GM23338 (cell line): ENCODE measurements around the gene STK38L. TPM values are rescaled to one million over a fixed set of nuclear protein-coding genes. Genes with fewer than 3 reads are reported as not detected.

Experiments
- ATAC-seq: fragments of 200-7000 bp; cut with Tn5 transposase; 3 replicates; pipeline ENCODE4 v1.9.1; 2020
- DNase-seq: peaks from one replicate; pipeline ENCODE4 v3.0.0-alpha.2; 2015; ENCODE audit warnings: low spot score
- H2AFZ ChIP-seq: fragments of 200-600 bp; sonication (generic); 2 replicates; pipeline ENCODE4 v1.8.0; 2016; ENCODE audit warnings: antibody characterized with exemption, mild to moderate bottlenecking, moderate library complexity
- H3F3A ChIP-seq: fragments of 200-600 bp; sonication (generic); replicated peaks from 2 replicates; pipeline ENCODE4 v1.8.0; 2017; ENCODE audit warnings: antibody characterized with exemption, mixed run types, low read depth
- H3K27ac ChIP-seq: fragments of 200-600 bp; sonication (generic); 2 replicates; pipeline ENCODE4 v1.6.1; 2016; ENCODE audit warnings: low read depth
- H3K27me3 ChIP-seq: fragments of 200-600 bp; sonication (generic); 2 replicates; pipeline ENCODE4 v1.8.0; 2016; ENCODE audit warnings: mild to moderate bottlenecking, mixed run types, moderate library complexity; ENCODE audit not compliant: insufficient read depth
- H3K36me3 ChIP-seq: fragments of 200-600 bp; sonication (generic); 2 replicates; pipeline ENCODE4 v1.8.0; 2016; ENCODE audit warnings: mild to moderate bottlenecking; ENCODE audit not compliant: insufficient read depth
- H3K4me1 ChIP-seq: fragments of 200-600 bp; sonication (generic); 2 replicates; pipeline ENCODE4 v1.8.0; 2016; ENCODE audit warnings: mild to moderate bottlenecking, moderate library complexity; ENCODE audit not compliant: insufficient read depth
- H3K4me2 ChIP-seq: fragments of 200-600 bp; sonication (generic); 2 replicates; pipeline ENCODE4 v1.7.1; 2017; ENCODE audit warnings: mixed run types
- H3K4me3 ChIP-seq: fragments of 200-600 bp; sonication (generic); 2 replicates; pipeline ENCODE4 v1.6.1; 2016; ENCODE audit warnings: mixed run types
- H3K79me2 ChIP-seq: fragments of 200-600 bp; sonication (generic); replicated peaks from 2 replicates; pipeline ENCODE4 v1.8.0; 2017; ENCODE audit warnings: mild to moderate bottlenecking; ENCODE audit not compliant: insufficient read depth
- H3K9me2 ChIP-seq: fragments of 200-600 bp; sonication (generic); 2 replicates; pipeline ENCODE4 v1.8.0; 2017; ENCODE audit not compliant: insufficient read depth
- H4K20me1 ChIP-seq: fragments of 200-600 bp; sonication (generic); replicated peaks from 2 replicates; pipeline ENCODE4 v1.8.0; 2017; ENCODE audit warnings: mild to moderate bottlenecking; ENCODE audit not compliant: insufficient read depth
- H3K27ac Mint-ChIP-seq: 2 replicates; pipeline ENCODE4 v1.8.0; 2020; ENCODE audit warnings: inconsistent platforms, mild to moderate bottlenecking, moderate library complexity, mixed read lengths
- H3K27me3 Mint-ChIP-seq: 3 replicates; pipeline ENCODE4 v1.8.0; 2022; ENCODE audit warnings: low read depth, mild to moderate bottlenecking, moderate library complexity, mixed read lengths, inconsistent platforms; ENCODE audit not compliant: insufficient read depth, poor library complexity
- H3K36me3 Mint-ChIP-seq: 3 replicates; pipeline ENCODE4 v1.8.0; 2021; ENCODE audit warnings: low read depth, mild to moderate bottlenecking, inconsistent platforms, moderate library complexity, mixed read lengths
- H3K4me1 Mint-ChIP-seq: 3 replicates; pipeline ENCODE4 v1.8.0; 2020; ENCODE audit warnings: mild to moderate bottlenecking, inconsistent platforms, mixed read lengths
- H3K4me3 Mint-ChIP-seq: 3 replicates; pipeline ENCODE4 v1.8.0; 2021; ENCODE audit warnings: moderate library complexity, mild to moderate bottlenecking, inconsistent platforms, mixed read lengths
- H3K9me3 Mint-ChIP-seq: 3 replicates; pipeline ENCODE4 v1.8.0; 2020; ENCODE audit warnings: moderate library complexity, mild to moderate bottlenecking, inconsistent platforms, mixed read lengths
- CREB1 ChIP-seq: fragments of 250-450 bp; sonication (Bioruptor Pico); IDR thresholded peaks from 2 replicates; pipeline ENCODE4 v1.5.0; 2020; ENCODE audit warnings: low read depth, mild to moderate bottlenecking, moderate library complexity
- EZH2 ChIP-seq: fragments of 200-600 bp; sonication (generic); IDR thresholded peaks from one replicate; pipeline ENCODE4 v1.8.0; 2017; ENCODE audit warnings: antibody characterized with exemption, mild to moderate bottlenecking, low read depth; ENCODE audit not compliant: unreplicated experiment
- EZH2phosphoT487 ChIP-seq: fragments of 200-600 bp; sonication (generic); IDR thresholded peaks from one replicate; pipeline ENCODE4 v1.8.1; 2018; ENCODE audit warnings: antibody characterized with exemption; ENCODE audit not compliant: unreplicated experiment
- JUNB ChIP-seq: IDR thresholded peaks from one replicate; pipeline ENCODE4 v1.6.1; 2016; ENCODE audit warnings: antibody characterized with exemption; ENCODE audit not compliant: unreplicated experiment
- NANOG ChIP-seq: IDR thresholded peaks from 2 replicates; pipeline ENCODE4 v1.6.1; 2016; ENCODE audit warnings: antibody characterized with exemption, borderline replicate concordance
- POLR2AphosphoS5 ChIP-seq: IDR thresholded peaks from 2 replicates; pipeline ENCODE4 v1.6.1; 2016; ENCODE audit warnings: antibody characterized with exemption, low read depth
- ZNF331 ChIP-seq: fragments of 250-450 bp; sonication (Bioruptor Pico); IDR thresholded peaks from 2 replicates; pipeline ENCODE4 v1.5.0; 2020; ENCODE audit warnings: low read depth, mild to moderate bottlenecking, moderate library complexity
- polyA plus RNA-seq: library from polyadenylated mRNA; unstranded; fragments of >200 nt; fragmentation: Nextera tagmentation; extraction: Ambion mirVana; gene quantifications from 2 replicates; pipeline ENCODE4 v1.2.1, GENCODE V29; 2016
- total RNA-seq: library from RNA; depleted of rRNA; stranded (reverse); fragments of >200 nt; shearing (Covaris generic); gene quantifications from 2 replicates; pipeline ENCODE4 v1.2.3, GENCODE V29; 2014
- TF ChIP-seq, protein P1 (sequence below): fragments of 250-450 bp; sonication (Bioruptor Pico); IDR thresholded peaks from 2 replicates; pipeline ENCODE4 v1.5.0; 2020; ENCODE audit warnings: mild to moderate bottlenecking, moderate library complexity
- TF ChIP-seq, protein P2 (sequence below): IDR thresholded peaks from 2 replicates; pipeline ENCODE4 v1.6.1; 2016; ENCODE audit warnings: antibody characterized with exemption

The STK38L gene
- total and polyA plus RNA-seq, 2 experiments from 2014 or later: 28.9 to 56.5 TPM

- TF ChIP-seq, protein P1, sequence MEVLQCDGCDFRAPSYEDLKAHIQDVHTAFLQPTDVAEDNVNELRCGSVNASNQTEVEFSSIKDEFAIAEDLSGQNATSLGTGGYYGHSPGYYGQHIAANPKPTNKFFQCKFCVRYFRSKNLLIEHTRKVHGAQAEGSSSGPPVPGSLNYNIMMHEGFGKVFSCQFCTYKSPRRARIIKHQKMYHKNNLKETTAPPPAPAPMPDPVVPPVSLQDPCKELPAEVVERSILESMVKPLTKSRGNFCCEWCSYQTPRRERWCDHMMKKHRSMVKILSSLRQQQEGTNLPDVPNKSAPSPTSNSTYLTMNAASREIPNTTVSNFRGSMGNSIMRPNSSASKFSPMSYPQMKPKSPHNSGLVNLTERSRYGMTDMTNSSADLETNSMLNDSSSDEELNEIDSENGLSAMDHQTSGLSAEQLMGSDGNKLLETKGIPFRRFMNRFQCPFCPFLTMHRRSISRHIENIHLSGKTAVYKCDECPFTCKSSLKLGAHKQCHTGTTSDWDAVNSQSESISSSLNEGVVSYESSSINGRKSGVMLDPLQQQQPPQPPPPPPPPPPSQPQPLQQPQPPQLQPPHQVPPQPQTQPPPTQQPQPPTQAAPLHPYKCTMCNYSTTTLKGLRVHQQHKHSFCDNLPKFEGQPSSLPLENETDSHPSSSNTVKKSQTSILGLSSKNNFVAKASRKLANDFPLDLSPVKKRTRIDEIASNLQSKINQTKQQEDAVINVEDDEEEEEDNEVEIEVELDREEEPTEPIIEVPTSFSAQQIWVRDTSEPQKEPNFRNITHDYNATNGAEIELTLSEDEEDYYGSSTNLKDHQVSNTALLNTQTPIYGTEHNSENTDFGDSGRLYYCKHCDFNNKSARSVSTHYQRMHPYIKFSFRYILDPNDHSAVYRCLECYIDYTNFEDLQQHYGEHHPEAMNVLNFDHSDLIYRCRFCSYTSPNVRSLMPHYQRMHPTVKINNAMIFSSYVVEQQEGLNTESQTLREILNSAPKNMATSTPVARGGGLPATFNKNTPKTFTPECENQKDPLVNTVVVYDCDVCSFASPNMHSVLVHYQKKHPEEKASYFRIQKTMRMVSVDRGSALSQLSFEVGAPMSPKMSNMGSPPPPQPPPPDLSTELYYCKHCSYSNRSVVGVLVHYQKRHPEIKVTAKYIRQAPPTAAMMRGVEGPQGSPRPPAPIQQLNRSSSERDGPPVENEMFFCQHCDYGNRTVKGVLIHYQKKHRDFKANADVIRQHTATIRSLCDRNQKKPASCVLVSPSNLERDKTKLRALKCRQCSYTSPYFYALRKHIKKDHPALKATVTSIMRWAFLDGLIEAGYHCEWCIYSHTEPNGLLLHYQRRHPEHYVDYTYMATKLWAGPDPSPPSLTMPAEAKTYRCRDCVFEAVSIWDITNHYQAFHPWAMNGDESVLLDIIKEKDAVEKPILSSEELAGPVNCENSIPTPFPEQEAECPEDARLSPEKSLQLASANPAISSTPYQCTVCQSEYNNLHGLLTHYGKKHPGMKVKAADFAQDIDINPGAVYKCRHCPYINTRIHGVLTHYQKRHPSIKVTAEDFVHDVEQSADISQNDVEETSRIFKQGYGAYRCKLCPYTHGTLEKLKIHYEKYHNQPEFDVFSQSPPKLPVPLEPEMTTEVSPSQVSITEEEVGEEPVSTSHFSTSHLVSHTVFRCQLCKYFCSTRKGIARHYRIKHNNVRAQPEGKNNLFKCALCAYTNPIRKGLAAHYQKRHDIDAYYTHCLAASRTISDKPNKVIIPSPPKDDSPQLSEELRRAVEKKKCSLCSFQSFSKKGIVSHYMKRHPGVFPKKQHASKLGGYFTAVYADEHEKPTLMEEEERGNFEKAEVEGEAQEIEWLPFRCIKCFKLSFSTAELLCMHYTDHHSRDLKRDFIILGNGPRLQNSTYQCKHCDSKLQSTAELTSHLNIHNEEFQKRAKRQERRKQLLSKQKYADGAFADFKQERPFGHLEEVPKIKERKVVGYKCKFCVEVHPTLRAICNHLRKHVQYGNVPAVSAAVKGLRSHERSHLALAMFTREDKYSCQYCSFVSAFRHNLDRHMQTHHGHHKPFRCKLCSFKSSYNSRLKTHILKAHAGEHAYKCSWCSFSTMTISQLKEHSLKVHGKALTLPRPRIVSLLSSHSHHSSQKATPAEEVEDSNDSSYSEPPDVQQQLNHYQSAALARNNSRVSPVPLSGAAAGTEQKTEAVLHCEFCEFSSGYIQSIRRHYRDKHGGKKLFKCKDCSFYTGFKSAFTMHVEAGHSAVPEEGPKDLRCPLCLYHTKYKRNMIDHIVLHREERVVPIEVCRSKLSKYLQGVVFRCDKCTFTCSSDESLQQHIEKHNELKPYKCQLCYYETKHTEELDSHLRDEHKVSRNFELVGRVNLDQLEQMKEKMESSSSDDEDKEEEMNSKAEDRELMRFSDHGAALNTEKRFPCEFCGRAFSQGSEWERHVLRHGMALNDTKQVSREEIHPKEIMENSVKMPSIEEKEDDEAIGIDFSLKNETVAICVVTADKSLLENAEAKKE (CRISPR knock-in tag): no peak
- TF ChIP-seq POLR2AphosphoS5 (no peak), ZNF331 (CRISPR knock-in tag) (no peak), JUNB (no peak), EZH2 (no peak), CREB1 (no peak), EZH2phosphoT487 (no peak)
- TF ChIP-seq, protein P2, sequence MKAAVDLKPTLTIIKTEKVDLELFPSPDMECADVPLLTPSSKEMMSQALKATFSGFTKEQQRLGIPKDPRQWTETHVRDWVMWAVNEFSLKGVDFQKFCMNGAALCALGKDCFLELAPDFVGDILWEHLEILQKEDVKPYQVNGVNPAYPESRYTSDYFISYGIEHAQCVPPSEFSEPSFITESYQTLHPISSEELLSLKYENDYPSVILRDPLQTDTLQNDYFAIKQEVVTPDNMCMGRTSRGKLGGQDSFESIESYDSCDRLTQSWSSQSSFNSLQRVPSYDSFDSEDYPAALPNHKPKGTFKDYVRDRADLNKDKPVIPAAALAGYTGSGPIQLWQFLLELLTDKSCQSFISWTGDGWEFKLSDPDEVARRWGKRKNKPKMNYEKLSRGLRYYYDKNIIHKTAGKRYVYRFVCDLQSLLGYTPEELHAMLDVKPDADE: no peak
These were observed 33.8 kb downstream of the STK38L start (continued) for GRCh38 chr12:27277846-27278260.

DNA sequence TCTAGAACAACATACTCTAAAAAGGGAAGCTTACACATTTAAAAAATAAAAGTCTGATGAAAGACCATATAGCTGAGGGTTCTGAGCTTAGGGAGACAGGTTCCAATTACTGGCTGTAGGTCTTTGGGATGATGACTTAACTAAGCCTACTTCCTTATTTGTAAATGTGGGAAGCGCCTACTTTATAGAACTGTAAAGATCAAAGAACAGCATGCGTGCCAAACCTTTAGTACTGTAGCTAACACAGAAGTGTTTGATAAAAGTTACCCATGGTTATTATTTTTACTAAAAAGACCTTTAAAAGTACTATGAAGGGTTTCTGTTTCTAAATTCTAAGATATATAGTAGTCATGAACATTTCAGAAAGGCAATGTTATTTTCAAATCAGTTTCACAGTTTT is 35.7 kb downstream of the STK38L start:
- peaks cover 54% of the 10 kb centered on the region for H3K4me1 ChIP-seq
- H3K27ac ChIP-seq: no peak overlapping the region
- peaks cover 44% of the 10 kb centered on the region for H3K4me1 Mint-ChIP-seq
- H3K27ac Mint-ChIP-seq: no peak overlapping the region
- H3K27me3 ChIP-seq: no peaks in the 10 kb centered on the region
- H3F3A ChIP-seq: no peaks in the 10 kb centered on the region
- H3K79me2 ChIP-seq: peaks cover 29% of the 10 kb centered on the region
- no peaks in the 10 kb centered on the region for H3K36me3 Mint-ChIP-seq
- H3K9me3 Mint-ChIP-seq: no peaks in the 10 kb centered on the region
- H3K9me2 ChIP-seq: no peaks in the 10 kb centered on the region
- H4K20me1 ChIP-seq: no peaks in the 10 kb centered on the region
- H3K27me3 Mint-ChIP-seq: no peaks in the 10 kb centered on the region
- no peaks in the 10 kb centered on the region for H3K36me3 ChIP-seq
- no peak overlapping the region for H2AFZ ChIP-seq
- DNase-seq (no peak), ATAC-seq (no peak)
- no peak overlapping the region for H3K4me3 ChIP-seq
- no peak overlapping the region for H3K4me3 Mint-ChIP-seq
- no peak overlapping the region for H3K4me2 ChIP-seq
- TF ChIP-seq EZH2phosphoT487 (no peak), POLR2AphosphoS5 (no peak), CREB1 (no peak), JUNB (no peak), NANOG (no peak)
- TF ChIP-seq, protein P1 (CRISPR knock-in tag): no peak
